B cell (primary cell): ENCODE data around the gene MLXIPL. TPM values are rescaled to one million over a fixed set of nuclear protein-coding genes. Genes with fewer than 3 reads are reported as not detected.

Experiments used
- ATAC-seq: fragments of 200-7000 bp; cut with Tn5 transposase; one replicate; pipeline ENCODE4 v1.10.0; 2021; ENCODE audit warnings: low read depth, mild to moderate bottlenecking, moderate number of reproducible peaks, moderate library complexity
- CTCF ChIA-PET: fragments of 350-600 bp; sonication (Branson Sonifier 250); formaldehyde crosslinking; loops from one replicate; lab custom pipeline; 2021; ENCODE audit warnings: antibody characterized with exemption, inconsistent platforms; lab: Charles Lee
- POLR2A ChIA-PET: fragments of 350-600 bp; sonication (Branson Sonifier 250); formaldehyde crosslinking; loops from one replicate; lab custom pipeline; 2021; ENCODE audit warnings: antibody characterized with exemption; lab: Charles Lee
- DNase-seq: peaks from one replicate; pipeline ENCODE4 v3.0.0; 2013
- H2AFZ ChIP-seq: 2 replicates; pipeline ENCODE4 v1.6.1; 2012; ENCODE audit warnings: mild to moderate bottlenecking, low read depth, low read length; ENCODE audit not compliant: insufficient read depth, poor library complexity, severe bottlenecking
- H3K27ac ChIP-seq, 2 donors: 1 replicate in 1 of 2; 2 replicates in 1 of 2; pipeline ENCODE4 v1.5.1; 2012 to 2013; ENCODE audit warnings: low read length in 2 of 2, mild to moderate bottlenecking in 2 of 2, moderate library complexity in 1 of 2
- H3K27me3 ChIP-seq, 4 experiments: fragments of 200-600 bp in 1 of 4; sonication (generic) in 1 of 4; replicated peaks in 1 of 4; 1 replicate in 2 of 4; 2 replicates in 2 of 4; pipeline versions ENCODE4 v1.6.1 to v1.7.0; 2013 to 2016; ENCODE audit warnings: low read length in 3 of 4, mild to moderate bottlenecking in 2 of 4, mixed read lengths in 1 of 4, moderate library complexity in 1 of 4; ENCODE audit not compliant: insufficient read depth in 4 of 4, control insufficient read depth in 3 of 4; ENCODE audit errors: control extremely low read depth in 1 of 4
- H3K36me3 ChIP-seq, 2 experiments: replicated peaks in 1 of 2; 1 replicate in 1 of 2; 2 replicates in 1 of 2; pipeline versions ENCODE4 v1.6.1 to v1.7.1; 2013; ENCODE audit warnings: low read length in 1 of 2; ENCODE audit not compliant: insufficient read depth in 2 of 2, control insufficient read depth in 1 of 2; ENCODE audit errors: control extremely low read depth in 1 of 2, extremely low read depth in 1 of 2
- H3K4me1 ChIP-seq, 2 donors: fragments of 200-600 bp in 1 of 2; sonication (generic) in 1 of 2; 1 replicate in 1 of 2; 2 replicates in 1 of 2; pipeline versions ENCODE4 v1.5.1 to v1.6.1; 2013 to 2017; ENCODE audit warnings: low read length in 2 of 2; ENCODE audit not compliant: control insufficient read depth in 2 of 2, insufficient read depth in 2 of 2
- H3K4me2 ChIP-seq: replicated peaks from 2 replicates; pipeline ENCODE3; 2012; ENCODE audit warnings: mild to moderate bottlenecking, low read depth, low read length; ENCODE audit not compliant: poor library complexity, severe bottlenecking
- H3K4me3 ChIP-seq, 5 experiments: fragments of 200-600 bp in 1 of 5; sonication (generic) in 1 of 5; 1 replicate in 3 of 5; 2 replicates in 2 of 5; pipeline versions ENCODE4 v1.5.1 to v1.7.0; 2011 to 2016; ENCODE audit warnings: low read length in 4 of 5, mild to moderate bottlenecking in 4 of 5, low read depth in 2 of 5, control low read depth in 1 of 5, moderate library complexity in 1 of 5; ENCODE audit not compliant: insufficient read depth in 1 of 5; ENCODE audit errors: control extremely low read depth in 1 of 5, extremely low read depth in 1 of 5
- H3K79me2 ChIP-seq: fragments of 200-600 bp; sonication (generic); one replicate; pipeline ENCODE4 v1.6.0; 2016; ENCODE audit warnings: low read length; ENCODE audit not compliant: control insufficient read depth, insufficient read depth
- H3K9ac ChIP-seq: fragments of 200-600 bp; sonication (generic); 2 replicates; pipeline ENCODE4 v1.6.1; 2017; ENCODE audit warnings: mild to moderate bottlenecking, low read length, moderate library complexity
- H3K9me3 ChIP-seq, 3 donors: one replicate each; pipeline versions ENCODE4 v1.6.1 to v1.7.1; 2013; ENCODE audit warnings: low read length in 2 of 3; ENCODE audit not compliant: control insufficient read depth in 2 of 3, insufficient read depth in 1 of 3; ENCODE audit errors: control extremely low read depth in 1 of 3
- H4K20me1 ChIP-seq: 2 replicates; pipeline ENCODE4 v1.6.0; 2012; ENCODE audit warnings: mild to moderate bottlenecking, low read length; ENCODE audit not compliant: insufficient read depth, control insufficient read depth, poor library complexity, severe bottlenecking
- H3K27ac Mint-ChIP-seq: one replicate; pipeline ENCODE4 v1.8.0; 2021; ENCODE audit warnings: mixed read lengths
- H3K27me3 Mint-ChIP-seq: one replicate; pipeline ENCODE4 v1.8.0; 2021; ENCODE audit warnings: mixed read lengths
- H3K4me1 Mint-ChIP-seq: one replicate; pipeline ENCODE4 v1.8.0; 2021; ENCODE audit warnings: mixed read lengths
- H3K4me3 Mint-ChIP-seq: one replicate; pipeline ENCODE4 v1.8.0; 2021; ENCODE audit warnings: mixed read lengths
- H3K9me3 Mint-ChIP-seq: one replicate; pipeline ENCODE4 v1.8.0; 2022; ENCODE audit warnings: mixed read lengths; ENCODE audit not compliant: insufficient read depth
- EZH2 ChIP-seq: IDR thresholded peaks from 2 replicates; pipeline ENCODE4 v1.6.1; 2012; ENCODE audit warnings: borderline replicate concordance, low read depth, mild to moderate bottlenecking, moderate library complexity, low read length; ENCODE audit not compliant: insufficient read depth, poor library complexity, severe bottlenecking
- WGBS: methylation state at CpG from one replicate; pipeline ENCODE4 v1.1.5; 2013; ENCODE audit warnings: missing lambda C conversion rate; ENCODE audit not compliant: insufficient coverage; 5-methylcytosine and 5-hydroxymethylcytosine counted together
- intact Hi-C: fragments of 100-400 bp; cut with micrococcal nuclease; formaldehyde crosslinking; loops from one replicate; pipeline ENCODE4 v1.10.0; 2022
- polyA plus RNA-seq: library from polyadenylated mRNA; depleted of rRNA; stranded (reverse); fragments of >200 nt; gene quantifications from 2 replicates; pipeline ENCODE4 v1.2.3, GENCODE V29; 2012
- total RNA-seq, 2 donors: library from RNA; stranded (reverse); fragments of 120-200 nt in 1 of 2; gene quantifications; 1 replicate in 1 of 2; 2 replicates in 1 of 2; pipeline versions ENCODE4 v1.2.3 to v1.2.4, GENCODE V29; 2013 to 2022
- TF ChIP-seq, protein P1 (sequence below): fragments of 200-600 bp; IDR thresholded peaks from one replicate; pipeline ENCODE4 v1.8.0; 2022; ENCODE audit warnings: antibody characterized with exemption, mild to moderate bottlenecking

The MLXIPL gene
- total and polyA plus RNA-seq, 2 donors (not counting 1 experiment from before 2014, with no cell fraction given) = not detected

DNA sequence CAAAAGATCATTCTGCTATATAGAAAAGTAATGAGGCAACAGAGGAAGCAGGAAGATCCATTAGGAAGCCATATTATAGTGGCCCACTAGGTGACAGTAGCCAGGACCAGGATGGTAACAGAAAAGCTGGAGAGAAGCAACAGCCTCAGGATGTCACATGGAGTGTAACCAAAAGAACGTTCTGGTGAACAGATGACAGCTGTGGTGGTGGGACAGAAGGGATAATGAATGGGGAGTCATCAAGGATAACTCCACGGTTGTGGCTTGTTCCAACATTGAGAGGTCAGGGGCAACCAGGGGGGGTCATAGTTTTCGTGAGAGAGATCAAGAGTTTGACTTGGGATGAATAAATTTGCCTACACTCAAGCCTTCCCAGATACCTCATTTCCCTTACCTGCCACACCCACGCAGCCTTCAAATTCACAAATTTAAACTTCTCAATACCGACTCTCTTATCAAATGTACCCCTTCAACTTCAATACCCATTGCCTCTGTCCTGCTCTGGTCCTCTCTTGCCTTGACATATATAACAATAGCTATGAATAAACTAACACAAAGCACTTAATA lies 55.2 kb downstream of the MLXIPL start:
- H3K9me3 ChIP-seq = no peaks in the 10 kb centered on the region

More for the DNA sequence above, 55.2 kb downstream of the MLXIPL start:
- Histone ChIP-seq H3K79me2 (peaks cover 4% of the 10 kb centered on the region), H3K4me2 (no peak overlapping the region), H4K20me1 (no peaks in the 10 kb centered on the region), H3K27me3 (no peaks in the 10 kb centered on the region), H3K4me1 (peaks cover 5 to 11% of the 10 kb centered on the region in 2 donors), H3K9ac (no peak overlapping the region), H3K36me3 (peaks cover 0 to 52% of the 10 kb centered on the region in 2 experiments), H3K27ac (no peak overlapping the region), H3K4me3 (no peak overlapping the region), H2AFZ (no peak overlapping the region)
- TF ChIP-seq, protein P1, sequence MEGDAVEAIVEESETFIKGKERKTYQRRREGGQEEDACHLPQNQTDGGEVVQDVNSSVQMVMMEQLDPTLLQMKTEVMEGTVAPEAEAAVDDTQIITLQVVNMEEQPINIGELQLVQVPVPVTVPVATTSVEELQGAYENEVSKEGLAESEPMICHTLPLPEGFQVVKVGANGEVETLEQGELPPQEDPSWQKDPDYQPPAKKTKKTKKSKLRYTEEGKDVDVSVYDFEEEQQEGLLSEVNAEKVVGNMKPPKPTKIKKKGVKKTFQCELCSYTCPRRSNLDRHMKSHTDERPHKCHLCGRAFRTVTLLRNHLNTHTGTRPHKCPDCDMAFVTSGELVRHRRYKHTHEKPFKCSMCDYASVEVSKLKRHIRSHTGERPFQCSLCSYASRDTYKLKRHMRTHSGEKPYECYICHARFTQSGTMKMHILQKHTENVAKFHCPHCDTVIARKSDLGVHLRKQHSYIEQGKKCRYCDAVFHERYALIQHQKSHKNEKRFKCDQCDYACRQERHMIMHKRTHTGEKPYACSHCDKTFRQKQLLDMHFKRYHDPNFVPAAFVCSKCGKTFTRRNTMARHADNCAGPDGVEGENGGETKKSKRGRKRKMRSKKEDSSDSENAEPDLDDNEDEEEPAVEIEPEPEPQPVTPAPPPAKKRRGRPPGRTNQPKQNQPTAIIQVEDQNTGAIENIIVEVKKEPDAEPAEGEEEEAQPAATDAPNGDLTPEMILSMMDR = no peak
- TF ChIP-seq EZH2 = no peak
- ChIA-PET POLR2A (no interaction called here), CTCF (no interaction called here)
- no peaks in the 10 kb centered on the region for H3K9me3 Mint-ChIP-seq
- no peaks in the 10 kb centered on the region for H3K27me3 Mint-ChIP-seq
- intact Hi-C loops = no loop called here
- DNase-seq = no peak
- no peak overlapping the region for H3K4me3 Mint-ChIP-seq
- ATAC-seq = no peak
- no peak overlapping the region for H3K27ac Mint-ChIP-seq
- WGBS = 90% methylated on average over 3 of the region's 5 CpGs
- H3K4me1 Mint-ChIP-seq = peaks cover 15% of the 10 kb centered on the region
